NCI-H2171 (cell line): Measurements from ENCODE around the gene RGS9.
"Not testable (repeated sequence)": the region's sequence is repeated elsewhere in the genome, so short reads cannot be mapped to it uniquely, and the experiment has no call there.

Source experiments
- DNase-seq: peaks from one replicate; lab custom pipeline; 2025; lab: John Stamatoyannopoulos, UW

The RGS9 gene

GRCh38 chr17:65137021-65137939, at the start of gene RGS9:
TSS of gene RGS9 (plus strand) at chr17:65137370. CDS start at chr17:65137541, 171 bp downstream.
- peak; percentile 60 for DNase-seq

DNA sequence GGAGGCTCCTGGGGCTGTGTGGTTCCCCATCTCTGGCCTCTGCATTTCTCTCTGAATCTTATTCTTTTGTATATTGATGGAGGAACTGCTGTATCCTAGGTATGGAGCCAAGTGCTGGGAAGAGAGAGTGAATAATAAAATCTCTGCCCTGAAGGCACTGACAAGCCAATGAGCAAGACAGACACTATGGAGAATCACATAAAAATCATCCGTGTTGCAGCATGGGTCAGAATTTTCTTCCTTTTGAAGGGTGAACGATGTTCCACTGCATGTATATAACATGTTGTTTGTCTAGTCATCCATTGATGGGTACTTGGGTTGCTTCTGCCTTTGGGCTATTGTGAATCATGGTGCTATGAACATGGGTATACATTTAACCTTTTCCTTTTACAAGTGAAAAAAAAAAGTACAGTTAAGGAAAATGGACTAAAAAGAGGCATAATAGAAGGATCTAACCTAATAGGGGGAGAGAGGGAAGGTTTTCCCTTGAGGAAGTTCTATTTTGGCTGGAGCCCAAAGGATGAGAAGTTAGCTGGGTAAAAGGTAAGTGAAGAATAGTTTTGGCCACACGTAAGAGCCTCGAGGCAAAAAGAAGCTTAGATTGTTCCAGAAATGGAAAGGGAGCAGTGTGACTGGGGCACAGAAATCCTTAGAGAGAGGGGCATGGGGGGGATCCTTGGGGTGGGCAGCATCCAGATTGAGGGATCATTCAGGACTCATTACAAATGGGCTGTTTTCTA, 48.4 kb upstream of the RGS9 start:
- no peak for DNase-seq

- no peak for DNase-seq
Observed at GRCh38 chr17:65092262-65092661, 44.9 kb upstream of the RGS9 start.

DNA sequence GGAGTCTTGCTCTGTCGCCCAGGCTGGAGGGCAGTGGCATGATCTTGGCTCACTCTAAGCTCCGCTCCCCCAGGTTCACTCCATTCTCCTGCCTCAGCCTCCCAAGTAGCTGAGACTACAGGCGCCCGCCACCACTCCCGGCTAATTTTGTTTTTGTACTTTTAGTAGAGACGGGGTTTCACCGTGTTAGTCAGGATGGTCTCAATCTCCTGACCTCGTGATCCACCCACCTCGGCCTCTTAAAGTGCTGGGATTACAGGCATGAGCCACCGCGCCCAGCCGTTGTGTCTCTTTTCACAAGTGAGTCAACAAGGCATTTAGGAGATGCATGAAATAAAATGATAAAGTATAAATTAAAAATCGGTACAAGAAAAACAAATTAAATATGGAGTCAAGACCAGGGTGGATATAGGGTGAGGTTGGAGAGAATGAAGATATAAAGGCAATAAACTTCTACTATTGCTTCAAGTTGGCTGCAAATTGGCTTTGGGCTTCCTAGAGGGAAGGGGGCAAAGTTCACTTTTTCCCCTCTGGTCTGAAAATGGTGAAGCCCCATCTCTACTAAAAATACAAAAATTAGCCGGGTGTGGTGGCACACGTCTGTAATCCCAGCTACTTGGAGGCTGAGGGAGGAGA, 44.3 kb upstream of the RGS9 start:
- DNase-seq = not testable (repeated sequence)

DNA sequence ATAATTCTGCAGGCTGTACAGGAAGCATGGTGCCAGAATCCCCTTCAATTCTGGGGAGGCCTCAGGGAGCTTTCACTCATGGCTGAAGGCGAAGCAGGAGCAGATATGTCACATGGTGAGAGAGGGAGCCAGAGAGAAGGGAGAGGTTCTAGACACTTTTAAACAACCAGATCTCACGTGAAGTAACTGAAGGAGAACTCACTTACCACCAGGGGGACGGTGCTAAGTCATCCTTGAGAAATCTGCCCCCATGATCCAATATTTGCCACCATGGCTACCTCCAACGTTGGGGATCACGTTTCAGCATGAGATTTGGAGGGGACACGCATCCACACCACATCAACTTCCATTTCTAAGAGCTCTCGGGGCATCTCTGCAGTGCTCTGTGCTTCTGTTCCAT, 43.2 kb upstream of the RGS9 start:
- DNase-seq = no peak

GRCh38 chr17:65095465-65095864, 41.7 kb upstream of the RGS9 start:
- DNase-seq = no peak

GRCh38 chr17:65096382-65096781, 40.8 kb upstream of the RGS9 start:
- DNase-seq = not testable (repeated sequence)

DNA sequence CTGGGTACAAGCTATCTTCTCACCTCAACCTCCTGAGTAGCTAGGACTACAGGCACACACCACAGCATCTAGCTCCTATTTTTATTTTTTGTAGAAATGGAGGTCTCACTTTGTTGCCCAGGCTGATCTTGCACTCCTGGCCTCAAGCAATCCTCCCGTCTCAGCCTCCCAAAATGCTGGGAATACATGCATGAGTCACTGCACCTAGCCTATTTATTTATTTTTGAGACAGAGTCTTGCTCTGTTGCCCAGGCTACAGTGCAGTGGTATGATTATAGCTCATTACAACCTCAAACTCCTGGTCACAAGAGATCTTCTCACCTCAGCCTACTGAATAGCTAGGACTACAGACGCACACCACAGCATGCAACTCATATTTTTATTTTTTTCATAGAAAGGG, 40.1 kb upstream of the RGS9 start:
- no peak for DNase-seq

GRCh38 chr17:65099475-65099874, 37.7 kb upstream of the RGS9 start:
- DNase-seq = no peak

DNA sequence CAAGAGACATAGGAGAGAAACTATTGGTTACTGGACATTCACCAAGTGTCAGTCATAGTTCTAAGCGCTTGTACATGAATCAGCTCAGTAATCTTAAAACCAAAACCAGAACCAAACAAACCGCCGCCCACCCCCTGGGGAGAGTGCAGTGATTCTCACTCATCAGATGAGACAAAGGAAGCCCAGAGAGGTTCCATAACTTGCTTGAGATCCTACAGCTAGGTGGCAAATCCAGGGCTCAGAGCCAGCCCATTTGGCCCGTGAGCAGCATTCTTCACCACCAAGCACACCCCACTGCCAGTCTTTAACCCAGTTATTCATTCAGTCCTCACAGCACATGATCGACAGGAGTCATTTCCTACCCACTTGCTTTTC, 37.2 kb upstream of the RGS9 start:
- DNase-seq = no peak

DNA sequence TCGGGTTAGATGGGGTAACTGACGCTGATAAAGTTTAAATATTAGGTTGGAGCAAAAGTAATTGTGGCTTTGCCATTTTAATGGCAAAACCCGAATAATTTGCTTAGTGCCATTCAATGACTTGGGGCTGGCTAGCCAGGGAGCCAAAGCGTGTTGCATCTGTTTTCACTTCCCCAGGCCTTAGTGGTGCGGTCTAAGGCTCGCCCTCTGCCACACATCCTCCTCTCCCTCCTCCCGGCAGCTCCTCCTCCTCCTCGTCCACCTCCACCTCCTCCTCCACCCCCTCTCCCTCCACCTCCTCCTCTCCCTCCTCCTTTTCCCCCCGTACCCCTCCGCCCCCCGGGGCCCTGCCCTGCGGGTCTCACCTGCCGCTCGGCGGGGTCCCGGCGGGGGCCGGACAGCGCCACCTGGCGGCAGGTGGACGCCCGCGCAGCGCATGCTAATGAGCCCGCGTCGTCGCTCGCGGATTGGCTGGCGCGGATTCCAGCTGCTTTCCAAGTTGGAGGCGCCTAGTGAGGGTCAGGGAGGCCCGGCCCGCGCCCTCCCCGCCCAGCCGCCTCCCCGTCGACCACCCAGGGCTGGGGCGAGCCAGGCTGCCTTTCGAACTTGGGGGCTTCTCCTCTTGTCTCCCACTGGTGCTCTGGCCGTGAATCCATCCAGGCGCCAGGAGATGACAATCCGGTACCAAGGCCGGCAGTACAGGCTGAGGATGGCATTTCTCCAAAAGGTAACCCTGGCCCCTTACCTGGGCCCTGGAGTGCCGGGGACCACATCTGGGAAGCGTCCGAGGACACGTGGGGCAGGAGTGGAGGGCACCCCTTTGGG, 36.6 kb upstream of the RGS9 start:
- DNase-seq = peak; percentile 75

DNA sequence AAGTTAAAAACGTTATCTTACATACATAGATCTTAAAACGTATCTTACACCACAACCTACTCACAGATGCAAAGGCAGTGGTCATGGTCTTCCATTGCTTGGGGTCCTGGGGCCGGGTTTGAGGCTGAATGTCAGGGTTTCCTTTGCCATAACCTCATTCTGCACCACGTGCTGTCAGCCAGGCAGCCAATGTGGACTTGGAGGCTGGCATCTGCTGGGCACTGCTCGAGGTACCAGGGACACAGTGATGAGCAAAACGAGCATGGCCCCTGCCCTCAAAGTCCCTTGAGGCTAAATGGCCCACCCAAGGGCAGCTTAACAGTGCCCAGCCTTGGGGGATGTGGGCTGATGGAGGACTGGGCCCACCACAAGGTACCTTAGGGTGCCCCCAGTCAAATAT, 35.8 kb upstream of the RGS9 start:
- DNase-seq = no peak

GRCh38 chr17:65102235-65102634, 34.9 kb upstream of the RGS9 start:
- no peak for DNase-seq

DNA sequence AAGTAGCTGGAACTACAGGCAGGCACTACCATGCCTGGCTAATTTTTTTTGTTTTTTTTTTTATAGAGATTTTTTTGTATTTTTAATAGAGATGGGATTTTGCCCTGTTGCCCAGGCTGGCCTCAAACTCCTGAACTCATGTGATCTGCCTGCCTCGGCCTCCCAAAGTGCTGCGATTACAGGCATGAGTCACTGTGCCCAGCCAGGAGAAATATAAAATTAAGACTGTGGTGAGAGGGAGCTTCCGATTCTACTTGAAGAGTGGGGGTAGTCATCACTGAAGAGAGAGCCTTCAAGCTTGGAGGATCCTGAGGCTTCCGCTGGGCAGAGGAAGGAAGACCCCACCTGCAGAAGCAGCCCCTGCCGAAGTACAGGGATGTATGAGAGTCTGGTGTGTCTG, 34.4 kb upstream of the RGS9 start:
- no peak for DNase-seq

DNA sequence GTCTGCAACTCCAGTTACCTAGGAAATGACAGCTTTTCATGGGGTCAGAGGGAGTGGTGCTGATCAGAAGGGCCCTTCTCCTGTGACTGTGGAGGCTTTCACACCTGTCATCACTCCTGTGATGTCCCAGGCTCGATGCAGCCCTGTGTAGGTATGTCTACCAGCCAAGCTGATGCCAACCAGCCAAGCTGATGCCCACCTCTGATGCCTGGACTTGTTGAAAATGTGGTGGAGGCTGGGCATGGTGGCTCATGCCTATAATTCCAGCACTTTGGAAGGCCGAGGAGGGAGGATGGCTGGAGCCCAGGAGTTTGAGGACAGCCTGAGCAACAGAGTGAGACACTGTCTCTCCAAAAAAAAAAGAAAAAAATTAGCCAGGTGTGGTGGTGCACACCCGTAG, 33.7 kb upstream of the RGS9 start:
- DNase-seq = no peak

DNA sequence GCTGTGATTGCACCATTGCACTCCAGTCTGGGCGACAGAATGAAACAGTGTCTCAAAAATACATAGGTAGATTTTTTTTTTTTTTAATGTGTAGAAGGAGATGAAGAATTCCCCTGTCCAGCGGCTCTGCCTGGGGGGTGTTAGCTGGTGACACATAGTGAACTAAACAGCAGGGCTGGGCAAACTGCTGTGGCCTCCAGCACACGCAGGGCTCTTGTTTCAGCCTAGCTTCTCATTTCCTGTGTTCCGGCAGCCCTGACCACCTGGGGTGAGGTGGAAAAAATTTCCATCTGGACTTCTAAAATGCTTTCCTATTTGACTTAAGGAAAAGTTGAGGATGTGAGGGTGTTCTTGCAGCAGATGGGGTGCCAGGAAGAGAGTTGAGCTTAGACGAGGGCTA, 33.3 kb upstream of the RGS9 start:
- no peak for DNase-seq

GRCh38 chr17:65104541-65104940, 32.6 kb upstream of the RGS9 start:
- DNase-seq = no peak

GRCh38 chr17:65104973-65105372, 32.2 kb upstream of the RGS9 start:
- no peak for DNase-seq

- DNase-seq = no peak
Observed at GRCh38 chr17:65108152-65108551, 29.0 kb upstream of the RGS9 start.

- DNase-seq = no peak
Observed at GRCh38 chr17:65109543-65109942, 27.6 kb upstream of the RGS9 start.

DNA sequence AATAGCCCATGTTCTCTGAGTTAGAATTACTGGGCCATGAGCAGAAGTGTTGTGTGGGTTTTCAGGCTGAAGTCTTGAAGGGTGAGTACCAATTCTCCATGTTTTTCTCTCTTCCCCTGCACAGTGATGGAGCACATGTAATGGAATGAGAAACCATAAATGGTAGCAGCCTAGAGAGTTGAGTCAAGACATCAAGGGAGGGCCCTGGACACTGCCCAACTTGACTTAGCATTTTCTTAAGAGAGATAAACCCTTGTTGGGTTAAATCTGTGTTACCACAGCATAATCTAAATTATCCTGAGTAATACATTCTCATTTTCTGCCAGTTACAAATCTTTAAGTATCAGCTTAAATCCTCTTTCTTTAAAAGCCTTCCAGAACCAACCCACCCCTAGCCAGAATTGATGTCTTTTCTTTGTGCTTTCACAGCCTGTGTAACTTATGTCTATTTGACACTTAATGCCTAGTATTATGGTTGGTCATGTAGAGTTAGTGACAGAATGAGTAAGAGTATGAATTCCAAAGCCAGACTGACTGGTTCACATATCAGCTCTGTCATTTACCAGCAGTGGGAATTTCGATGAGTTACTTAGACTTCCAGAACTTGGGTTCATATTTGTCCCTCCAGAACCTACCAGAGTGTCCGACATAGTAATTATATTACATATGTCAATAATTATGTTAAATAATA, 27.0 kb upstream of the RGS9 start:
- DNase-seq = no peak
